Upper lobe of right lung (tissue), 1 donor: ENCODE results near the gene KCNMA1. TPM values are rescaled to one million over a fixed set of nuclear protein-coding genes. Genes with fewer than 3 reads are reported as not detected.

ENCODE experiments used
- ATAC-seq: fragments of 200-7000 bp; cut with Tn5 transposase; one replicate; pipeline ENCODE4 v1.9.1; 2020; ENCODE audit warnings: mild to moderate bottlenecking, moderate library complexity
- DNase-seq: peaks from one replicate; pipeline ENCODE4 v3.0.0-alpha.2; 2020
- H3K27ac ChIP-seq: fragments of 200-600 bp; one replicate; pipeline ENCODE4 v1.8.0; 2022
- H3K27me3 ChIP-seq: fragments of 200-600 bp; one replicate; pipeline ENCODE4 v1.8.0; 2022; ENCODE audit warnings: mild to moderate bottlenecking
- H3K36me3 ChIP-seq: fragments of 200-600 bp; one replicate; pipeline ENCODE4 v1.8.0; 2022
- H3K4me1 ChIP-seq: fragments of 200-600 bp; one replicate; pipeline ENCODE4 v1.8.0; 2022
- H3K4me3 ChIP-seq: fragments of 200-600 bp; one replicate; pipeline ENCODE4 v1.8.0; 2022; ENCODE audit warnings: mild to moderate bottlenecking
- H3K9me3 ChIP-seq: fragments of 200-600 bp; one replicate; pipeline ENCODE4 v1.8.0; 2022
- intact Hi-C: fragments of 100-400 bp; cut with DNase I; formaldehyde crosslinking; loops from one replicate; pipeline ENCODE4 v1.11.0; 2022
- total RNA-seq: library from RNA; stranded (reverse); fragmentation: NEBNext Ultra II Directional; extraction: Animal tissue kit (Norgen Biotek cat#: 25700); gene quantifications from one replicate; pipeline ENCODE4 v1.2.1, GENCODE V29; 2021
- TF ChIP-seq, protein P1 (sequence below): fragments of 200-600 bp; IDR thresholded peaks from one replicate; pipeline ENCODE4 v1.8.0; 2022; ENCODE audit warnings: antibody characterized with exemption
- donor health status: DM: no; HTN: yes; CAD: no; lungs with severe emphysema.

KCNMA1 gene
- total RNA-seq, 1 donor from 2014 or later = 26.3 TPM

DNA sequence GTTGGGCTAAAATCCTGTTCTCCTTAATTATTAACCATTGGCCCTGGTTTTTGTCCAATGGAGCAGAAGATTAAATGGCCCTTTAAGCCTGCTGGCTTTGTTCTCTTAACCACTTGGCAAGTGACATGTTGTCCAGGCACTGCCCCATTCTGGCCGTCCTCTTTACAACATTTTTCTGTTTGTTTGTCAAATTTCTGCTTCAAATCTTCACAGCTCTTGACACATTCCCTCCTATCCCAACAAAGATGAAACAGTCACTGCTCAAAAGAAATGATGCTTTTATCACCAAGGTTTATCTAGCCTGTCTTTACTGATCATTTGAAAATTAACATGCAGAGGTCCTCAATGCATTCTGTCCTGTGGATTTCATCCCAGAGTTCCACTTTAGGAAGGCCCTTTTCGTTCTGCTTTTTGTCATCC lies 700.4 kb downstream of the KCNMA1 start:
- TF ChIP-seq, protein P1, sequence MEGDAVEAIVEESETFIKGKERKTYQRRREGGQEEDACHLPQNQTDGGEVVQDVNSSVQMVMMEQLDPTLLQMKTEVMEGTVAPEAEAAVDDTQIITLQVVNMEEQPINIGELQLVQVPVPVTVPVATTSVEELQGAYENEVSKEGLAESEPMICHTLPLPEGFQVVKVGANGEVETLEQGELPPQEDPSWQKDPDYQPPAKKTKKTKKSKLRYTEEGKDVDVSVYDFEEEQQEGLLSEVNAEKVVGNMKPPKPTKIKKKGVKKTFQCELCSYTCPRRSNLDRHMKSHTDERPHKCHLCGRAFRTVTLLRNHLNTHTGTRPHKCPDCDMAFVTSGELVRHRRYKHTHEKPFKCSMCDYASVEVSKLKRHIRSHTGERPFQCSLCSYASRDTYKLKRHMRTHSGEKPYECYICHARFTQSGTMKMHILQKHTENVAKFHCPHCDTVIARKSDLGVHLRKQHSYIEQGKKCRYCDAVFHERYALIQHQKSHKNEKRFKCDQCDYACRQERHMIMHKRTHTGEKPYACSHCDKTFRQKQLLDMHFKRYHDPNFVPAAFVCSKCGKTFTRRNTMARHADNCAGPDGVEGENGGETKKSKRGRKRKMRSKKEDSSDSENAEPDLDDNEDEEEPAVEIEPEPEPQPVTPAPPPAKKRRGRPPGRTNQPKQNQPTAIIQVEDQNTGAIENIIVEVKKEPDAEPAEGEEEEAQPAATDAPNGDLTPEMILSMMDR = no peak
- intact Hi-C loops = no loop called here
- no peak overlapping the region for H3K27ac ChIP-seq
- H3K4me3 ChIP-seq = no peak overlapping the region
- DNase-seq (no peak), ATAC-seq (no peak)
- no peaks in the 10 kb centered on the region for H3K4me1 ChIP-seq
- H3K36me3 ChIP-seq = no peaks in the 10 kb centered on the region
- no peaks in the 10 kb centered on the region for H3K27me3 ChIP-seq
- no peaks in the 10 kb centered on the region for H3K9me3 ChIP-seq

DNA sequence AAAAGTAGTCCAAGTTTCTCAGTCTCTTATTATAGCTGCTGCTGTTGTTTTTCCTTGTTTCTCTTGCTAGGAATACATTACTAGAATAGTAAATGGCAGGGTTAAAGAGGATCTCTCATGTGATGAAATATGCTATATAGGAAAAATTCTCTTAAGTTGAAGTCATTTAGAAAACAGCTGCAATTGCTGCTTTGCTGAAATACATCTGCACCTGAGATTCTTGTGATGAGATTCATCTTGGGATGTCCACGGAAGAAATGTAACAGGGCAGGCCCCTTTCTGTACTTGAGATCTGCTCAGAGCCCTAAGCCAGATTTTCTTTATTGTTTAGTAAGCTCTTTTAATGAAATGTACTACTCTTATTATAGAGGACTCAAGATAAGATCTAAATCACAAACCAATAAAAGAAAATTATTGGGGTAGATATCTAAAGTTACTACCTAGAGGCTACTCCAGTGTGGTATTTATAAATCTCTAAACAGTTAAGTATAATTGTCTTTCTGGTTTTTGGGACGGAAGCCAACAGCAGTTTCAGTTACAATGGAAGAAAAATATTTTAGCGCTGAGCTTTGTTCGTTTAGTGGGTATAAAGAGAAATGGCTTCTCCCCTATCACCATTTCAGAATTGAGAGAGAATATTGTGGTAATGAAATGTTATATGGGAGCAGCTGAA lies 701.5 kb downstream of the KCNMA1 start:
- no peaks in the 10 kb centered on the region for H3K36me3 ChIP-seq
- H3K27me3 ChIP-seq = no peaks in the 10 kb centered on the region
- no peaks in the 10 kb centered on the region for H3K4me1 ChIP-seq
- DNase-seq (no peak), ATAC-seq (no peak)
- TF ChIP-seq, protein P1 = no peak
- H3K27ac ChIP-seq = no peak overlapping the region
- intact Hi-C loops = no loop called here
- H3K4me3 ChIP-seq = no peak overlapping the region
- no peaks in the 10 kb centered on the region for H3K9me3 ChIP-seq

DNA sequence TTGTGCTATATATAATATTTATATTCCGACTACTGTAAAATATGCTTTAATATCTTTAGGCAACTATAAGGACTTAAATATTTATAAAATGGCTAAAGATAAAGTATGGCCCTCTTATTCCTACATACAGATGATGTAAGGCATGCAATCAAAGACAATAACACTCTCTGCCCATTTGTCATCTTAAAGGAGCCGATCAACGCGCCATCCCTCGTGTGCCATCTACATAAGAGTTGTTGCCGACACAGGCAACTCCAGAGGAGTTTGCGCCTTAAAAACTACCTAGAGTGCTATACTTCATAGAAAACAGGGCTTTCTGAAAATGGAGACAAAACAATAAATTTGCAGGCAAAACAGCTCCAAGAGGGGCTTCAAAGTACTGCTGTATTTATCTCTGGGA lies 709.0 kb downstream of the KCNMA1 start:
- DNase-seq (no peak), ATAC-seq (no peak)
- no peaks in the 10 kb centered on the region for H3K4me1 ChIP-seq
- H3K4me3 ChIP-seq = no peak overlapping the region
- no peaks in the 10 kb centered on the region for H3K36me3 ChIP-seq
- H3K27ac ChIP-seq = no peak overlapping the region
- H3K27me3 ChIP-seq = no peaks in the 10 kb centered on the region
- TF ChIP-seq, protein P1 = no peak
- intact Hi-C loops = no loop called here
- H3K9me3 ChIP-seq = no peaks in the 10 kb centered on the region

DNA sequence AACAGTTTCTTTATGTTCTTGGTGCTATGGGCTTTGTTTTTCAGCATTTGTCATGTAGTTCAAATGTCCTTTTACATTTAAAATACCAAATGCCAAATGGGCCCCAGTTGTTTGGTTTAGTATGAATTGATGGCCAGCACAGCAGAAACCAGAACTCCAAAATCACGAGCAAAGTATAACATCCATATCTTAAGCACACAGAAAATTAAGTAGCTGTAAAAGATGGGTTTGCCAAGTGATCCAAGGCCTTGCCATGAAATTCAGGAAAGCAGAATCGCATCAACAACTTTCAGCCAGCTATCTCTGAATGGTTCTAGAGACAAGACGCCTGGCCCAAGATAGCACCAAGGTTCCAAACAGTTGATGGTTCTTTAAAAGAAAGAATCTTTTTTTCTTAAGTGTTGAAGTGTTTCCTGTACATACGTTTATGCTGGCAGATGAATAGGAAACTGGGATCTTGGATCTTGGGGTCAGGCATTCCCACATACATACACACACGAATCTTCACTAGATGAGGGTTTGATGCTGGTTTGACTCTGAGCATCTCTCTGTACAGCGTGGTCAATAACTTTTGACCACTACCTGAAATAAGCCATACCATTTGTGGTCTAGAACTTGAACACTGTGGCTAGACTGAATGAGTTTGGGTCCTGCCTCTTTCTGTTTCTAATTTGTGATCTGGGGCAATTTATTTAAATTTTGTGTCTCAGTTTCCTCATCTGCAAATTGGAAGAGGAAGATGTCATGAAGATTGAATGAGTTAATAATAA lies 711.8 kb downstream of the KCNMA1 start:
- Histone ChIP-seq H3K27ac (no peak overlapping the region), H3K4me3 (no peak overlapping the region), H3K36me3 (no peaks in the 10 kb centered on the region), H3K9me3 (no peaks in the 10 kb centered on the region), H3K4me1 (no peaks in the 10 kb centered on the region), H3K27me3 (no peaks in the 10 kb centered on the region)
- TF ChIP-seq, protein P1 = no peak
- ATAC-seq (no peak), DNase-seq (no peak)
- intact Hi-C loops = no loop called here

DNA sequence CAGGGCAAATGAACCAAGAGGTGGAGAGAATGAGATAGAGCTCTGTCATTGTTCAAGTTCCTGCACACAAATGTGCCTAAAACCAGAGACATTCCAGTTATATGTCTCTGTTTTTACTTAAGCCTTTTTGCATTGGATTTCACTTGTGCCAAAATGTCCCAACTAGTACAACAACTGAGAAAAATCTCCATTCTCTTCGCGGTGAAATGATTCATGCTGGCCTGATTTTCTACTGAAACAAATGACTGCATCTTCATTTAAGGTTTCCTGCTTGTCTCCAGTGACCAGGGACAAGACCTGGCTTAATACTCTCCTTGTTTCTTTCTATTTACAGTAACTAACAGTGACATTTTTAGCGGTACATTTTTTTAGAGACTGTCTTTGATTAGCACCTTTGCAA lies 714.9 kb downstream of the KCNMA1 start:
- Histone ChIP-seq H3K27me3 (no peaks in the 10 kb centered on the region), H3K4me1 (no peaks in the 10 kb centered on the region), H3K9me3 (no peaks in the 10 kb centered on the region), H3K4me3 (no peak overlapping the region), H3K27ac (no peak overlapping the region), H3K36me3 (no peaks in the 10 kb centered on the region)
- intact Hi-C loops = no loop called here
- no peak for DNase-seq
- TF ChIP-seq, protein P1 = no peak
- no peak for ATAC-seq
